ENCODE results near the gene NMNAT1. TPM values are rescaled to one million over a fixed set of nuclear protein-coding genes. Genes with fewer than 3 reads are reported as not detected.

Gene NMNAT1
- total RNA-seq, 1 experiment from 2014 or later, result 2.8 TPM

DNA sequence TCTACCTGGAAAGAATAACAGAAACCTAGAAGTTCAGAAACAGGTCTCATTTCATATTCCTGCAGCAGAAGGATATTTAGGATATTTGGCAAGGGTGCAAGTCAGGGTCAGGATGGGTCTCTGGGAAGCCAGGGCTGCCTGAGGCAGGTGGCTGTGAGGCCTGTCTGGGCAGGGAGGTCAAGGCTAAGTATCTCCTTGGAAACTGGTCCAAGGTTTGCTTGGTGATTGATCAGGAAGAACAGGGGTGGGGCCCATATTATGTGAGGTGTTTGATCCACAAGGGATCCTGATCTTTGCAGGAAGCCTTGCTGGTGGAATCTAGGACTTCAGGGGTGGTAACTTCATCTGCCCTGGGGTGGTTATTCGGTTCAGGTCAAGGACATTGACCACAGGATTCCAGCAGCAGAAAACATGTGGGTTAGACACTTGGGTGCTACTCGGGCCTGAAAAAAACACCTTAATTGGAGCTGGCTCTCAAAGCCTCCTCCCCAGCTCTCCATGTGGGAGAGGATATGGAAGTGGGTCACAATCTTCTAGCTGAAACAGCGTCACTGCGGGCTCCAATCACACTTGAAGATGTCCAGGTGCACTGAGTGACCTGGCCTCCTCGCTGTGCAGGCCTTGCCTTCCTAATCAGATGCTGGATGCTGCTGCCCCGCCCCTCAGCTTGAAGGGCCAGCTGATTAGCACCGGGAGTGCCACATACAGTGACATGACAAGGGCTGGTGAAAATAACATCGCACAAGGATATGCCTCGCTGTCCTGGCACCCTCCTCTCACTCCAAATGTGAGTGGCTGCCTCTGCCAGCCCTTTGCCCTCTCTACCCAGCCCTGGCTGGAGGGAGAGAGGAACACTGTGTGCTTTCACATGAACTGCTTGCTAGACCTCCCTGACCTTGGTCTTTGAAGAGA, 41.9 kb upstream of the NMNAT1 start:
- Histone ChIP-seq H3K79me2 (ENCODE audit: insufficient read depth, low read length) (peaks cover 2% of the 10 kb centered on the region; the same call in 1 of the 2 replicates), H3K14ac (ENCODE audit: insufficient read depth, low read length) (no peak overlapping the region), H3K4me2 (ENCODE audit: insufficient read depth, insufficient read length, low read length) (no peak overlapping the region), H2BK15ac (ENCODE audit: low read depth, low read length) (no peak overlapping the region), H4K91ac (ENCODE audit: insufficient read length, low read depth, low read length) (no peak overlapping the region), H3K79me1 (ENCODE audit: insufficient read depth, low read depth, low read length, poor library complexity, severe bottlenecking) (no peaks in the 10 kb centered on the region), H3K9ac (ENCODE audit: extremely low read depth, insufficient read length, low read length) (no peak overlapping the region), H2BK12ac (ENCODE audit: insufficient read length, low read depth, low read length) (no peak overlapping the region), H3K4ac (ENCODE audit: low read depth, low read length) (no peak overlapping the region), H4K8ac (replicated peaks; ENCODE audit: insufficient read length, low read depth, low read length) (no peak overlapping the region), H3K9me3 (ENCODE audit: control insufficient read depth, low read depth, low read length) (no peaks in the 10 kb centered on the region), H3K27me3 (ENCODE audit: insufficient read depth, low read length) (no peaks in the 10 kb centered on the region), H3K27ac (ENCODE audit: insufficient read length, low read depth, low read length) (no peak overlapping the region), H3K56ac (ENCODE audit: insufficient read length, low read depth, low read length) (no peak overlapping the region), H3K4me1 (ENCODE audit: insufficient read depth, low read length) (no peaks in the 10 kb centered on the region), H3K23ac (ENCODE audit: insufficient read length, low read depth, low read length) (no peak overlapping the region), H4K5ac (ENCODE audit: insufficient read length, low read depth, low read length) (no peak overlapping the region), H2BK5ac (ENCODE audit: insufficient read length, low read length) (no peak overlapping the region), H2BK20ac (ENCODE audit: low read depth, low read length, poor library complexity, severe bottlenecking) (no peak overlapping the region), H3K23me2 (ENCODE audit: insufficient read length, low read depth, low read length, poor library complexity, severe bottlenecking) (no peaks in the 10 kb centered on the region), H2BK120ac (ENCODE audit: low read depth, low read length, poor library complexity, severe bottlenecking) (no peak overlapping the region), H2AFZ (ENCODE audit: low read length) (no peak overlapping the region), H2AK5ac (ENCODE audit: insufficient read length, low read length) (no peak overlapping the region), H4K20me1 (ENCODE audit: control insufficient read depth, insufficient read depth, insufficient read length) (no peaks in the 10 kb centered on the region), H3K18ac (ENCODE audit: insufficient read length, low read depth, low read length) (no peak overlapping the region), H3T11ph (ENCODE audit: low read length) (no peak overlapping the region)
- no peaks in the 10 kb centered on the region; a peak in 1 of 5 replicates for H3K9me3 Mint-ChIP-seq
- no peaks in the 10 kb centered on the region for H3K27me3 Mint-ChIP-seq (ENCODE audit: low read depth)
- TF ChIP-seq, protein P1, sequence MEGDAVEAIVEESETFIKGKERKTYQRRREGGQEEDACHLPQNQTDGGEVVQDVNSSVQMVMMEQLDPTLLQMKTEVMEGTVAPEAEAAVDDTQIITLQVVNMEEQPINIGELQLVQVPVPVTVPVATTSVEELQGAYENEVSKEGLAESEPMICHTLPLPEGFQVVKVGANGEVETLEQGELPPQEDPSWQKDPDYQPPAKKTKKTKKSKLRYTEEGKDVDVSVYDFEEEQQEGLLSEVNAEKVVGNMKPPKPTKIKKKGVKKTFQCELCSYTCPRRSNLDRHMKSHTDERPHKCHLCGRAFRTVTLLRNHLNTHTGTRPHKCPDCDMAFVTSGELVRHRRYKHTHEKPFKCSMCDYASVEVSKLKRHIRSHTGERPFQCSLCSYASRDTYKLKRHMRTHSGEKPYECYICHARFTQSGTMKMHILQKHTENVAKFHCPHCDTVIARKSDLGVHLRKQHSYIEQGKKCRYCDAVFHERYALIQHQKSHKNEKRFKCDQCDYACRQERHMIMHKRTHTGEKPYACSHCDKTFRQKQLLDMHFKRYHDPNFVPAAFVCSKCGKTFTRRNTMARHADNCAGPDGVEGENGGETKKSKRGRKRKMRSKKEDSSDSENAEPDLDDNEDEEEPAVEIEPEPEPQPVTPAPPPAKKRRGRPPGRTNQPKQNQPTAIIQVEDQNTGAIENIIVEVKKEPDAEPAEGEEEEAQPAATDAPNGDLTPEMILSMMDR (conservative IDR thresholded peaks at IDR 0.05), result no peak
- H3K4me3 Mint-ChIP-seq, result no peak overlapping the region
- peaks cover 4 to 14% of the 10 kb centered on the region in 2 experiments; a peak in 2 of 4 replicates for H3K4me1 Mint-ChIP-seq
- peak overlapping the region in 1 of 3 experiments; percentile 0; a peak in 2 of 7 replicates for H3K27ac Mint-ChIP-seq
- no peaks in the 10 kb centered on the region; a peak in 1 of 7 replicates for H3K36me3 Mint-ChIP-seq (ENCODE audit: insufficient read depth in 1 of 3, low read depth in 3 of 3)
- WGBS (ENCODE audit: extremely low coverage, insufficient read length, low lambda C conversion rate), result no CpG with 5 or more reads among the region's 9 CpGs
- no peak for DNase-seq
